Panc1 (cell line): ENCODE data around the gene HAUS5. TPM values are rescaled to one million over a fixed set of nuclear protein-coding genes. Genes with fewer than 3 reads are reported as not detected.

Experiments used
- ATAC-seq: fragments of 200-7000 bp; cut with Tn5 transposase; 2 replicates; pipeline ENCODE4 v1.9.1; 2020; ENCODE audit warnings: mild to moderate bottlenecking, moderate library complexity
- BruUV-seq: library from RNA; stranded (reverse); fragments of 400-500 nt; replicated peaks from 2 replicates; lab custom pipeline; 2021; lab: Mats Ljungman, UMichigan
- CTCF ChIA-PET: fragments of 300-600 bp; sonication (Branson Sonifier 250); formaldehyde crosslinking; loops from one replicate; lab custom pipeline; 2022; ENCODE audit warnings: antibody characterized with exemption; lab: Charles Lee
- POLR2A ChIA-PET: fragments of 300-600 bp; sonication (Branson Sonifier 250); formaldehyde crosslinking; loops from one replicate; lab custom pipeline; 2022; ENCODE audit warnings: antibody characterized with exemption; lab: Charles Lee
- DNase-seq: peaks from one replicate; pipeline ENCODE4 v3.0.0-alpha.2; 2010; ENCODE audit warnings: low read depth, low spot score
- H3K27ac ChIP-seq: 2 replicates; pipeline ENCODE4 v1.5.1; 2011; ENCODE audit warnings: mild to moderate bottlenecking, low read length, inconsistent platforms
- H3K27me3 ChIP-seq: fragments of 200-500 bp; sonication (Bioruptor generic); 2 replicates; pipeline ENCODE4 v1.6.0; 2014; ENCODE audit warnings: low read length, inconsistent platforms; ENCODE audit not compliant: control insufficient read depth, insufficient read depth
- H3K36me3 ChIP-seq: fragments of 200-500 bp; sonication (Bioruptor generic); 2 replicates; pipeline ENCODE4 v1.5.1; 2014; ENCODE audit warnings: inconsistent platforms, mild to moderate bottlenecking, low read length, moderate library complexity; ENCODE audit not compliant: control insufficient read depth, insufficient read depth
- H3K4me1 ChIP-seq: 2 replicates; pipeline ENCODE4 v1.5.1; 2011; ENCODE audit warnings: inconsistent platforms, mild to moderate bottlenecking, low read length, moderate library complexity; ENCODE audit not compliant: control insufficient read depth, insufficient read depth
- H3K4me3 ChIP-seq, 2 experiments: 2 replicates each; pipeline ENCODE4 v1.5.1; 2011 to 2012; ENCODE audit warnings: low read depth in 2 of 2, low read length in 2 of 2, mild to moderate bottlenecking in 2 of 2, inconsistent platforms in 1 of 2, moderate library complexity in 1 of 2
- H3K9me3 ChIP-seq: fragments of 200-500 bp; sonication (Bioruptor generic); 2 replicates; pipeline ENCODE4 v1.5.1; 2014; ENCODE audit warnings: low read depth, mild to moderate bottlenecking, inconsistent platforms, low read length, moderate library complexity; ENCODE audit not compliant: control insufficient read depth, insufficient read depth
- POLR2AphosphoS5 ChIP-seq: IDR thresholded peaks from 2 replicates; pipeline ENCODE4 v1.6.1; 2012; ENCODE audit warnings: mild to moderate bottlenecking, low read depth, low read length, moderate library complexity
- REST ChIP-seq, 2 experiments: IDR thresholded peaks; 2 replicates each; pipeline ENCODE4 v1.6.1; 2011 to 2012; ENCODE audit warnings: low read depth in 2 of 2, control low read depth in 1 of 2, low read length in 1 of 2, mild to moderate bottlenecking in 1 of 2, moderate library complexity in 1 of 2; ENCODE audit not compliant: insufficient read depth in 1 of 2
- SIN3A ChIP-seq: IDR thresholded peaks from 2 replicates; pipeline ENCODE4 v1.6.1; 2012; ENCODE audit warnings: low read depth, mild to moderate bottlenecking, low read length, moderate library complexity, borderline replicate concordance; ENCODE audit not compliant: insufficient read depth
- TCF7L2 ChIP-seq: IDR thresholded peaks from 2 replicates; pipeline ENCODE4 v1.6.1; 2011; ENCODE audit warnings: mild to moderate bottlenecking, low read depth, low read length, inconsistent platforms
- in situ Hi-C: cut with HindIII; loops from 2 replicates; pipeline ENCODE4 v1.10.0; 2016; ENCODE audit warnings: low sequenced_read_pairs, low pct_unique_long_range_greater_than_20kb
- intact Hi-C: fragments of 100-400 bp; cut with micrococcal nuclease; formaldehyde crosslinking; loops from one replicate; pipeline ENCODE4 v1.10.0; 2022; ENCODE audit not compliant: unreplicated experiment
- total RNA-seq: library from RNA; stranded (reverse); gene quantifications from one replicate; pipeline ENCODE4 v1.2.1, GENCODE V29; 2021; ENCODE audit not compliant: unreplicated experiment
- TF ChIP-seq, protein P1 (sequence below): fragments of 450-650 bp; IDR thresholded peaks from 2 replicates; pipeline ENCODE4 v1.5.1; 2017; ENCODE audit warnings: mild to moderate bottlenecking

Gene HAUS5
- total RNA-seq, 1 experiment from 2014 or later = 23.2 TPM

- POLR2A ChIA-PET = no interaction called here
- CTCF ChIA-PET = no interaction called here
- H3K4me1 ChIP-seq = no peaks in the 10 kb centered on the region
- no peak overlapping the region for H3K27ac ChIP-seq
- intact Hi-C loops = no loop called here
- in situ Hi-C loops = no loop called here
- no peak for ATAC-seq
- no peaks in the 10 kb centered on the region for H3K36me3 ChIP-seq
- TF ChIP-seq, protein P1, sequence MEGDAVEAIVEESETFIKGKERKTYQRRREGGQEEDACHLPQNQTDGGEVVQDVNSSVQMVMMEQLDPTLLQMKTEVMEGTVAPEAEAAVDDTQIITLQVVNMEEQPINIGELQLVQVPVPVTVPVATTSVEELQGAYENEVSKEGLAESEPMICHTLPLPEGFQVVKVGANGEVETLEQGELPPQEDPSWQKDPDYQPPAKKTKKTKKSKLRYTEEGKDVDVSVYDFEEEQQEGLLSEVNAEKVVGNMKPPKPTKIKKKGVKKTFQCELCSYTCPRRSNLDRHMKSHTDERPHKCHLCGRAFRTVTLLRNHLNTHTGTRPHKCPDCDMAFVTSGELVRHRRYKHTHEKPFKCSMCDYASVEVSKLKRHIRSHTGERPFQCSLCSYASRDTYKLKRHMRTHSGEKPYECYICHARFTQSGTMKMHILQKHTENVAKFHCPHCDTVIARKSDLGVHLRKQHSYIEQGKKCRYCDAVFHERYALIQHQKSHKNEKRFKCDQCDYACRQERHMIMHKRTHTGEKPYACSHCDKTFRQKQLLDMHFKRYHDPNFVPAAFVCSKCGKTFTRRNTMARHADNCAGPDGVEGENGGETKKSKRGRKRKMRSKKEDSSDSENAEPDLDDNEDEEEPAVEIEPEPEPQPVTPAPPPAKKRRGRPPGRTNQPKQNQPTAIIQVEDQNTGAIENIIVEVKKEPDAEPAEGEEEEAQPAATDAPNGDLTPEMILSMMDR = no peak
- TF ChIP-seq SIN3A (no peak), TCF7L2 (no peak), REST (IDR thresholded peaks at IDR 0.05; ENCODE audit: insufficient read depth in 1 of 2, low read depth in 2 of 2, low read length in 1 of 2) (no peak), POLR2AphosphoS5 (no peak)
- BruUV-seq = no TSS peak
- no peaks in the 10 kb centered on the region for H3K9me3 ChIP-seq
- H3K4me3 ChIP-seq = no peak overlapping the region
- DNase-seq = no peak
- H3K27me3 ChIP-seq = no peaks in the 10 kb centered on the region
These were observed 16.6 kb upstream of the HAUS5 start for GRCh38 chr19:35595928-35596327.

GRCh38 chr19:35596366-35596999 is 16.1 kb upstream of the HAUS5 start:
- CTCF ChIA-PET = interaction anchor here (0.6 kb wide), 1 partner anchor 33 kb away, joined by 8 read pairs; the partner anchor contains the start of gene ATP4A

More at GRCh38 chr19:35596366-35596999, 16.1 kb upstream of the HAUS5 start:
- Histone ChIP-seq H3K9me3 (no peaks in the 10 kb centered on the region), H3K27ac (no peak overlapping the region), H3K4me1 (no peaks in the 10 kb centered on the region), H3K4me3 (no peak overlapping the region), H3K36me3 (no peaks in the 10 kb centered on the region), H3K27me3 (no peaks in the 10 kb centered on the region)
- intact Hi-C loops (no loop called here), in situ Hi-C loops (no loop called here)
- DNase-seq = no peak
- no TSS peak for BruUV-seq
- ATAC-seq = peak; percentile 69; the same call in 1 of the 2 replicates
- POLR2A ChIA-PET = interaction anchor here (0.6 kb wide), 1 partner anchor 218 kb away, joined by 3 read pairs; no protein-coding TSS in a partner anchor
- TF ChIP-seq REST (IDR thresholded peaks at IDR 0.05; ENCODE audit: insufficient read depth in 1 of 2, low read depth in 2 of 2, low read length in 1 of 2) (no peak), POLR2AphosphoS5 (no peak)
